ENCODE data around the gene PAGR1.

DNA sequence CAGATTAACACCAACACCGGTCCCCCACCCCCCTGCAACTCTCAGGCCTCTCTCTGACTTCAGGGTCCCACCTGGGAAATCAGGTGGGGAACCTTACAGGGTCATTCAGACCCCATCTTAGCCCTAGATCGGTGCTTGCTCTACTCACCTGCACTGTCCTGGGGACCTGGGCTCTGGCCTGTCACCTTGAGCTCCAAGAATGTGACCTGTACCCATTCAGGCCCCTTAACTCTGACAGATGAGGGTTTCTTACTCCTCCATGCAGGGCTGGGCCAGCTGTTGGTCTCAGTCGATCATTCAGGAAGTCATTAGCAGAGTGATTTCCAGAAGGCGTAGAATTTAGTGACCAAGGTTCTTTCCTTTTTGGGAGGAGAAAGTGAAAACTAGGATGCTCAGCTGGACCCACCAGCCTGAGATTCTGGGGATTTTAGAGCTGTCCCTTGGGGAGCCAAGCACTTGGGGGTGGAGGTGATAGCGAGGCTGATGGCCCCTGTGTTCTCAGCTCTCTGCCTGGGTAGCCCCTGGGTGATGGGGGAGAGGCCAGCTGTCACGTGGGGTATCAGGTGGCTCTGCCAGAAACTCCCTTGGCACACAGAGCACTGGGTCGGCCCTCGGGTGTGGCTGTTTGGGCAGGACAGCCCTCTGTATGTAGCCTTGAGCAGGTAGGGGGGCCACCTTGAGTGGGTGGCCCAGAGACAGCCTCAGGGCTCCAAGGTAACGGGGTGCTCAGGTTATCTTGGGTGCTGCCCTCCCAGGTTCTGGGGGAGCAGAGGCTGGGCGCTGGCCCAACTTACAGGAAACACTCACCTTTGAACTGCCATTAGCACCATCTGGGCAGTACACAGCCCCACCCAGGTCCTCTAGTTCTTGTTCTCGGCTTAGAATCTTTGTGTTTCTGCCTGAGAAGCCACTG lies 5.0 kb downstream of the PAGR1 start:
- TF ChIP-seq, protein P1, sequence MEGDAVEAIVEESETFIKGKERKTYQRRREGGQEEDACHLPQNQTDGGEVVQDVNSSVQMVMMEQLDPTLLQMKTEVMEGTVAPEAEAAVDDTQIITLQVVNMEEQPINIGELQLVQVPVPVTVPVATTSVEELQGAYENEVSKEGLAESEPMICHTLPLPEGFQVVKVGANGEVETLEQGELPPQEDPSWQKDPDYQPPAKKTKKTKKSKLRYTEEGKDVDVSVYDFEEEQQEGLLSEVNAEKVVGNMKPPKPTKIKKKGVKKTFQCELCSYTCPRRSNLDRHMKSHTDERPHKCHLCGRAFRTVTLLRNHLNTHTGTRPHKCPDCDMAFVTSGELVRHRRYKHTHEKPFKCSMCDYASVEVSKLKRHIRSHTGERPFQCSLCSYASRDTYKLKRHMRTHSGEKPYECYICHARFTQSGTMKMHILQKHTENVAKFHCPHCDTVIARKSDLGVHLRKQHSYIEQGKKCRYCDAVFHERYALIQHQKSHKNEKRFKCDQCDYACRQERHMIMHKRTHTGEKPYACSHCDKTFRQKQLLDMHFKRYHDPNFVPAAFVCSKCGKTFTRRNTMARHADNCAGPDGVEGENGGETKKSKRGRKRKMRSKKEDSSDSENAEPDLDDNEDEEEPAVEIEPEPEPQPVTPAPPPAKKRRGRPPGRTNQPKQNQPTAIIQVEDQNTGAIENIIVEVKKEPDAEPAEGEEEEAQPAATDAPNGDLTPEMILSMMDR (IDR thresholded peaks at IDR 0.05; ENCODE audit: low read depth, low read length) = no peak
- TF ChIP-seq POLR2A (IDR thresholded peaks at IDR 0.05; ENCODE audit: extremely low read depth, insufficient read length) (no peak), MYC (IDR thresholded peaks at IDR 0.05; ENCODE audit: low read depth, low read length) (no peak)
